Renal cortical epithelial cell (primary cell): ENCODE data around the gene SH2D5. TPM values are rescaled to one million over a fixed set of nuclear protein-coding genes. Genes with fewer than 3 reads are reported as not detected.
"Not testable (repeated sequence)": the region's sequence is repeated elsewhere in the genome, so short reads cannot be mapped to it uniquely, and the experiment has no call there.

Experiments
- DNase-seq: peaks from one replicate; pipeline ENCODE4 v3.0.0-alpha.2; 2011; ENCODE audit warnings: low read depth
- total RNA-seq: library from RNA; depleted of rRNA; stranded (reverse); fragments of >200 nt; gene quantifications from 2 replicates; pipeline ENCODE4 v1.2.3, GENCODE V29; 2014

SH2D5 gene
- total RNA-seq, 1 donor from 2014 or later = 9.0 TPM

DNA sequence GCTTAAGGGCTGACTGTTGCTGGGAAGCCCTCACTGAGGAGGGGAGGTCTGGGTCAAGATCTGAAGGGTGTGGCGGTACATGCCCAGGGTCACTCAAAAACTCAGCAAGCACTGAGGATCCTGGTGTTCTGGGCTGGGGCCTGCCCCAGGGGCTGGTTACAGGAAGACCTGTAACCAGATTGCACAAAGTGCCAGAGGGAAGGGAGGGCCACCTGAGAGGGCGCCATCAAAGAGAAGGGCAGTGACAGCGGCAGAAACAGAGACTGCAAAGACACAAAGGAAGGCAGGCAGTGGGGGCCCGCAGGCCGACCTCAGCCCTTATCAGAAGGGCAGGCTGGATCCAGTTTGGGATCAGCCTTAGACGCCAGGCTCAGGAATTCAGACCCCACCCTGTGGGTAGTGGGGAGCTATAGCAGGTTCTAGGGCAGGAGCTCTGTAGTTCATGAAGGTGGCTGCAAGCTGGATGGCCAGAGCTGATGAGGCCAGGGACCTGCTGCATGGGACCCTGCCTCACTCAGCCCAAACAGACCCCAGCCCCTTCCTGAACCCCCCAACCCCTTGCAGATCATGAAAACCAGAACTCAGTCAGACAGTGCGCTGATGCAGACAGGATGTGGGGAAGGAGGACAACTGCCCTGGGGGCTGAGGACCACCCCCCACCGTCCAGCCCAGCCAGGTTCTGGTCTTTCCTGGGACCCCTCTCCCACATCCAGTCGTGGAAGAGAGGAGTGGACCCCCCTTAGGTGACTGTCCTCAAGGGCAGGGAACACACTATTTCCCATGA, 3.9 kb downstream of the SH2D5 start:
- no peak for DNase-seq

DNA sequence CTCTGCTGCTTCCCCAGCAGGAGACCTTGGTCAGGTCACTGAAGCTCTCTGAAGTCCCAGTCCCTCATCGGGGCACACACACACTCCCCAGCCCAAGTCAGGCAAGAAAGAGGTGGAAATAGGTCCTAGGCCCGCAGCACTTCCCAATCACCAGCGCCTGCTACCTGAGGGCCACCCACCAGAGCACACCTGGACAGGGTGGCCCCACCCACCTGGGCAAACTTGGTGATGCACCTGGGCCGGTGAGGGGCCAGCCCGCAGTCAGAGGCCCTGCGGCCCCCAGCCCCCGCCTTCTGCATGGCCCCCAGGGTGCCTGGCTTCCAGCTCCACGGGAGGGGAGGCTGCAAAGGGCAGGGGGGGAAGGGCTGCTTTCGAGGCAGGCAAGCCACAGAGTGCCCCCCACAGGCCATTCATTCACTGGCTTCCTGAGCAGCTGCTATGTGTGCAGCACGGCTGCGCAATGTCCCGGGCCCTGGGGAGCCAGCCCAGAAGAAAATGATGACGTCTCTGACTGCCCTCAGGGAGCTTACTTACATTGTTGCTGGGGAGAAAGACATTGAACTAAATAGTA, 4.7 kb downstream of the SH2D5 start:
- no peak for DNase-seq

DNA sequence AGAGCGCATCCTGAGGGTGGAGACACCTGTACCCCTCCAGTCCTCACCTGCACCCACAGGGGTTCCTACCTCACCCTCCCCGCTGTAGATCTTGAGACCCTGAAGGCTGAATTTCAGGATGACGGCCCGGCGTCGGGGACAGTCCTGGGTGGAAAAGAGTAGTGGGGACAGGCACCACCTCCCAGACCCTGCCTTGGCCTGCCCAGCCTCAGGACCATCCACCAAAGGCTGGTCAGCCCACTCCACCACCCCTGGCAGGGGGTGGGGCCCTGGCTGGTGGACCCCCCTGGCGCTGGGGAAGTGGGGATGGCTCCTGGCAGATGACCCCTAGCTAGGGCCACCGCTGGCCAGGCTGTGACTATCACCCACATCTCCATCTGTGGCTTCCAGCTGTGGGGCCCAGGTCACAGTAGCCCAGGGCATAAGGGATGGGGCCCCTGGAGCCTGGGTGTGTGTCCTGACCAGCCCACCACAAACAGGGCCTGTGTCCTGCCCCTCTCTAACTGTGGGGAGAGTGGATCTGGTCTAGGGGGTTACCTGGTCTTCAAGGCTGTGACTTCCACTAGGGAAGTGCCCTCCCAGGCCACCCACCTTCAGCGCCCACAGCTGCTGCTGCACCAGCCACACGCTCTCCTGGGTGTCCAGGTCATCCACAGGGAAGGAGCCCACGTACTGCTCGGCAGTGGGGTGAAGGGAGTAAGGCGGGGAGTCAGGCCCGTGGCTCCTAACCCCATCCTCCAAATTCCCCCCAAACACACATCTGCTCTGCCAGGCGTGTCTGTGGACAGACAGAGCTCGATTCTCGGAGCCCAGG, 5.4 kb downstream of the SH2D5 start:
- no peak for DNase-seq

DNA sequence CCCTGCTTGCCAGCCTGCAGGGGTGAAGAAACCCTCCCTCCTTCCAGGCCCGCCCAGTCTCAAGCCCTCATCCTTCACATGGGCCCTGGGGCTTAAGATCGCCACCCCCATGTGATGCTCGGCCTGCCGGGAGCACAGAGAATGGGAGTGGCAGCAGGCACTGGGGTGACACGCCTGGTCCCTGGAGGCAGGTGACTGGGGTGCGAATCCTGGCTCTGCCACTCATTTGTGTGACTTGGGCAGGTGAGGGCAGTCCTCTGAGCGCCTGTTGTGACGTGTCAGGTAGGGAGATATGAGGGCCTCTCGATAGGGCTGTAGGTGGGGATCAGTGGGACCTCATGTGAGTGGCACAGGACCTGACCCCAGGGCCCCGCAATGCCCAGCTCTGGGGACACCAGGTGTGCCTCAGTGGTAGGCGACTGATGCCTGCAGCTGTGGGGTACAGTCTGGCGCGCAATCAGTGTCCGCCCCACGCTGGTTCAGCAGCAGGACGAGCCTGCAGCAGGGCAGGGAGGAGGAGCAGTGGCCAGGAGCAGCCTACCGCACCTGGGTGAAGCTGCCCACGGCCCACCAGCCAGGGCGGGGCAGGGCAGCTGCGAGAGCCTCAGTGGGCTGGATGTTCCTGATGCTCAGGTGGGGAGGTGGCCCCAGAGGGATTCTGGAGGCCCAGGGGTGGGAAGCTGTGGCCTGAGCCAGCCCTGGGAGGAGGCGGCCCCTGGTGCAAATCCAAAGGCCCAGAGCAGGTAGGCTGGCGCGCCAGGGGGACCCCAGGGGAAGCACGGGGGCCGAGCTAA, 6.2 kb downstream of the SH2D5 start:
- no peak for DNase-seq

DNA sequence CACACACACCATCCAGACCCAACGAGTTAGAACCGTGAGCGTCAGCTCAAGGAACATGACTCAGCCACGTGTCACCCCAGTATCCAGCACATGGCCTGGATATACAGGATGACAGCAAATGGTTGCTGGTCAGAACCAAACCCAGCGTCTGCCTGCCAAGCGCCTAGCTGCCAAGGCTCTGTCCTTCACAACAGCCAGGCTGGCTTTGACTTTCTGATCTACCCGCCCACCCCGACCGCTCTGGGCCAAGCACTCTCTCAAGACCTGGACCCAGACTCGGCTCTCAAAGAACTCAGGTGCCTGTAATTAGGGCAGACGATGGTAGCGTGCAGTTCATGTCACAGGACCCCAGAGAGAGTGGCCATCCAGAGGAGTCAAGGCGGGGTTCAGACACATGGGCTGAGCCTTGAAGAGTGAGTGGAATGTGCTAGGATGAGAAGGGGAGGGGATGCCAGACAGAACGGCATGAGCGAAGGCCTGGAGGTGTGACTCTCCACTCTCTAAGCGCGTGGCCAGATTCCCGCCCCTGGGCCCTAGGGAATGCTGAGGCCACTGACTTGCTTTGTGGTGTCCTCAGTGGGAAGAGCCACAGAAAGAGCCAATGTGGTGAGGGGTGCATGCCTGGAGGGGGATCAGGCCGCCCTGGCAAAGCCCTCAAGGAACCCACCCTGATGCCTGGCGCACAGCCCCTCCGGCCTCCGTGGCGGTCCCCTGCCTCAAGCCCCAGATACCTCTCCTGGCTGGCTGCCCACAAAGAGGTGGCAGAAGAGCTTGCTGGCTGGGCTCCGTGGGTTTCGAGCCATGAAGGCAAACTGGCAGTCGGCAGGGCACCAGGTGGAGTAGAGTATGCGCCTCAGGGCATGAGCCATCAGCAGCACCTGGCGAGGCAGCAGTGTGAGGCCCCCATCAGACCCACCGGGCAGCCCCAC, 7.0 kb downstream of the SH2D5 start:
- DNase-seq = peak; percentile 63

DNA sequence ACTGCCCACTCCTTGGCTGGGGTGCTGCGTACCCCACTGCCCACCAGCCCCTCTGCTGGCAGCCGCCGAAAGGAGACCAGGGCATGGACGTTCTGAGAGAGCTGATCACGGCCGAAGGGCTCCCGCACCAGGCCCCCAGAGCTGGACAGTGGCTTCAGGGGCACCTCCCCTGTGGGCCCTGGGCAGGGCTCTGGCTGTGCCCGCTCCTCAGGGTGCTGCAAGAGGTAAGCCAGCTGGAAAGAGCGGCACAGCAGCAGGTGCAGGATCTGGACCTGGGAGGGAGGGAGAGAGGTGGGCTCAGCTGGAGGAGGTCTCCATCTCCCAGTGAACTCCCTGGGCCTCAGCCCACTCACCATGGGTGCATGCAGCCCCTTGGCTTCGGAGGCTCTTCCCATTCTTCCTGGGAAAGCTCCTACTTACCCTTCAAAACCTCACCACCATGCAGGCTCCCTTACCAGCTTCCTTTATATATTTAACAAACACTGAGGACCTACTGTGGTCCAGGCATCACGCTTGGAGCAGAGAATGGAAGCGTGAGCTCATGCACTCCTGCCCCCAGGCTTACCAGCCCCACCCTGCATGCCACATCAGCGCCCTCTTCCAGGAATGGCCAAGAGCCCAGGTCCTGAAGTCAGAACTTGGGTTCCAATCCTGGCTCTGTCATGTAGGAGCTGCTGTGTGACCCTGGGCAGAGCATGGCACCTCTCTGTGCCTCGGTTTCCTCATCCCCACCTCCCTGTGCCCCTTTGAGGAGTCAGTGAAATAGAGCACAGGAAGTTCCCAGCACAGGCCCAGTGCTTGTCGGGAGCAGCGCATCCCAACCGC, 7.9 kb downstream of the SH2D5 start:
- no peak for DNase-seq

DNA sequence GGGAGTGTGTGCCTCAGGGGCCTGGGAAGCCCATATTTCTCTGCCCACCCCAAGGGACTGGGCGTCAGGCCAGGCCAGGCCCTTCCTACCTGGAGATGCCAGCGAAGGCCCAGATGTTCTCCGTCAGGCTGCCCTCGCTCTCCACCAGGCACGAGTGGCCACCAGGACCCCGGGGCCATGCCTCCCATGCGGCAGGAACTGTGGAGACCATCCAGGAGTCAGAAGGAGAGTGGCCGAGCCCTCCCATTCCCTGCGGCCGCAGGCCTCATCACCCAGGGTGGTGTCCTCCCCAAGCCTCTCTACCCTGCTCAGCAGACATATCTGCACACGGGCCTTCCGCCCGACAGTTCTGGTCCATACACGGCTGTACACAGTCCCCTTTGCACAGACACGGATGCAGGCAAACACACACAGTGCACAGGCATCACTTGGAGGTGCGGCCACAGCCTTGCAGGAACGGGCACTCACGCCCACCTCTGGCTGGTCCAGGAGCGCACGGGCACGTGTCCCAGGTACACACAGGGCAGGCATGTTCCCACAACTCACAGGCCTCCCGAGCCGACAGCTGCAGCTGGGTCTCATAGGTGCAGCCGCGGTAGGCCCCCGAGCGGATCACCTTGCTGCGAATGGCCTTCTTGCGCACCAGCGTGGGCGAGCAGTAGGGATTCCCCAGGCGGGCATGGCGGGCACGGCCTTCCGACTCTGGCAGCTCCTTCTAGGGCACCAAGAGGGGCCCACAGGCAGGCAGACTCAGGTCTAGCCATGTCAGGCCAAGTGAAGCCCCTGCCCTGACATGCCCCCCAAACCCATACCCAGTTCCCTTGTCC, 8.8 kb downstream of the SH2D5 start:
- DNase-seq = no peak

DNA sequence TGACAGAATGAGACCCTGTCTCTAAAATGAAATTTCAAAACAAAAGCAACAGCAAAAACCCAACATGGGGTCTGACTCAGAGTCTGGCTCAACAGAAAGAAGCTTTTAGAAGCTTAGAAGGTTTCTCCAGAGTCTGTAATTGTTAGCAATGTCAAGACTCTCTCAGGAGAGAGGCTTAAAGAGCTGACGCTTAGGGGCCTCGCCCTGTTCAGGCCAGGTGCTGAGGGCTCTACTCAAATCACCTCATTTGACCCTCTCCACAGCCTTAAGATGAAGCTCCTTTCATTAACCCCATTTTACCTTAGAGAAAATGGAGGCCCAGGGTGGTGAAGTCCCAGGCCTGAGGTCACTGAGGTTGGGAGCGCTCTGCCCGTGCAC, 9.4 kb downstream of the SH2D5 start:
- DNase-seq = no peak

DNA sequence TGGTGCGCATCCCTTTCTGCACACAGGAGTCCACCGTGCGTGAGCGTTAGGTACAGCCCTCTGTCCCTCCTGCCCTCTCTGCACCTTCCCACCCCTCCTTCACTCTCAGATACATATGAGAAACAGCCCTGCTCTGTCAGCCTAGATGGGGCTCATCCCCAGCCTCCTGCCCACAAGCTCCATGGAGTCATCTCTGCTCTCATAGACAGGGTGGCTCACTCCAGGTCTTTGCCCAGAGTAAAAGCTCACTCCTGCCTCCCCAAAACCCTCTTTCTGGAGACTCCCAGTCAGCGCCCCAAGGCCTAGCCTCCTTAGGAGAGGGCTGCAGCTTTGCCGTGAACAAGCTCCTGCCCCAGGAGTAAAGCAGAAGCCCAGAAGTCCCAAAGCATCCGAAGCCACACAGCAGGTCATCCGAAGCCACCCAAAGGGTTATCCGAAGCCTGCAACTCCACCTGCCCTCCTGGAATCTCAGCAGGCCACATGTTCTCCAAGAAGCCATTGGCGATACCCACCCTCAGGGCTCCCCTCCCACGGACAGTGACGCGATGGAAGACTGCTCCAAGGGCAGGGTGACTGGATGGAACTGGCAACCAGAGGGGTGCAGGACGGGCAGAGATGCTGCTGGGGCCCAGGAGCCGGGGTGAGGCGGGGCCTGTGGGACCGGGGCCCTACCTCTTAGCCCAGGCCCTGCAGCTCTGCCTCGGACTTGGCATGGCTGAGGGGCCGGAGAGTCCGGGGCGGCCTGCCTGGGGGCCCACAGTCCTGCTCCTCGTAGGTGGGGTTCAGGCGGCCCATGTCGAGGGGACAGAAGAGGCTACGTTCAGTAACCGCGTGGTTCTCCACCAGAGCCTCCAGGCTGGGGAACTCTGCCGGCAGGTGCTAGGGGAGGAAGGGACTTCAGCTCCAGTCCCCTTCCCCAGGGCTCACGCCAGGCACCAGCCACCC, 11.1 kb downstream of the SH2D5 start:
- DNase-seq = no peak

DNA sequence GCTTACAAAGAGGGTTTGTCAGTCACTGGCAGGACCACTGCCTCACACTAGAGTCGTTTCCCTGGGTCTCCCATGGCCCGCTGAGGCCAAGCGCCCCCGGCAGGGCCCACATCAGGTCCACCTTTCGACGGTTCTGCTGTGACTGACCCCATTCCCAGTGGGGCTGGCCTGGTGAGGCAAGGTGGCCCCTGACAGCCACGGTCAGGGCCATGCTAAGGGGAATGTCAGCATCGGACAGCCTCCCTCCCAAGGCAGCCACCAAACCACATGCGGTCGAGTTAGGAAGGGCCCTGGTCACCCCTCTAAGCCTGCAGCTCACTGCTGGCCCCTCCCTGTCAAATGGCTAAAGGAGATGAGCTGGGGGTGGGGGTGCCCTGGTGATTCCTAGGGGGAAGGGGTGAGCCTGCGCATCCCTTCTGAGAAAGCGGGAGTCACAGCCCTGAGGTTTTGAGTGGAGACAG, 11.8 kb downstream of the SH2D5 start:
- DNase-seq = no peak

DNA sequence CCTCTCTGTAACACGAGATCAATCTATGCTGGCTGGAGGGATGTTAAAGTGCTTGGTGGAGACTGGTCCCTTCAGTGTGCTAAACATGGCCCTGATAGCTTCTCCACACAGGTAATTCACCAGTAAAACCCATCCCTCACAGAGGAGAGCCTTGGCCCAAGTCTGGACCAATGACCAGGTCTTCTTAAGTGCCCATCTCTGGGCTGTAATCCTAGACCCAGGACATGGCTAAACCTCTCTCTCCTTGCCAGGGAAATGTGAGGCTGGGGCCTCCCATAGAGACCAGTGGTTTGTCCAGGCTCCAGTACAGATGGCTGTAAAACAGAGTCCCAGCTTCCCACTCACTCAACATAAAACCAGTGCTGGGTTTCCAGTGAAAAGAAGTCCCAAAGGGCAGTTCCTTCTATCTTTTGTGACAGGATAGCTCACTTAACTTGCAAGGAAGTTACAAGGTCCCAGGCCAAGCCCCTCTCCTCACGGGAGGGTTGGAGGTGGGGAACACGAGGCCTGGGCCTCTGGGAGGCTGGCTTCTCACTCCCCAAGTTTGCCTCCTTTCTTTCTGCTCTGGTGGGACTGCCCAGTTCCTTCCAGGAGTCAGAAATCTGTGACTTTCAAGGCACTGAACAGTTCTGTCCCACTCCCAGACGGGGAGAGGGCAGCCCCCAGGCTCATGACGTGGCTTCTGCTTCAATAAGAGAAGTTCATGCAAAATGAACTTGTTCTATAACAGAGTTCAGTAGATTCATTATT, 12.5 kb downstream of the SH2D5 start:
- DNase-seq = no peak

DNA sequence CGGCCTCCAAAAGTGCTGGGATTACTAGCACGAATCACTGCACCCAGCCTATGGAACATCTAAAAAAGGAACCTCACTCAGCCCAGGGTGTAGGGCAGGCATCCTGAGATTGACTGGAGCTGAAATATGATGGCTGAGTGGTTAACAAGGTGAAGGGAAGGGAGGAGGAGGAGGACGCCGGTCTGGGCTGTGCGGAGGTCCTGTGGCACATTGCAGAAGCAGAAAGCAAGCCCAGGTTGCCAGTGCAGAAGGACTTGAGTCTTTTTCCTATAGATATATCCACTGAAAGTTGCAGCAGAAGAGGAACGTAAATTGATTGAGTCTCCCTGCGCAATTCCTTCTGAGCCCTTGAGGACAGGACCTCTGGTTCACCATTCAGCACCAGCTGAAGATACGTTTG, 13.2 kb downstream of the SH2D5 start:
- DNase-seq = no peak

DNA sequence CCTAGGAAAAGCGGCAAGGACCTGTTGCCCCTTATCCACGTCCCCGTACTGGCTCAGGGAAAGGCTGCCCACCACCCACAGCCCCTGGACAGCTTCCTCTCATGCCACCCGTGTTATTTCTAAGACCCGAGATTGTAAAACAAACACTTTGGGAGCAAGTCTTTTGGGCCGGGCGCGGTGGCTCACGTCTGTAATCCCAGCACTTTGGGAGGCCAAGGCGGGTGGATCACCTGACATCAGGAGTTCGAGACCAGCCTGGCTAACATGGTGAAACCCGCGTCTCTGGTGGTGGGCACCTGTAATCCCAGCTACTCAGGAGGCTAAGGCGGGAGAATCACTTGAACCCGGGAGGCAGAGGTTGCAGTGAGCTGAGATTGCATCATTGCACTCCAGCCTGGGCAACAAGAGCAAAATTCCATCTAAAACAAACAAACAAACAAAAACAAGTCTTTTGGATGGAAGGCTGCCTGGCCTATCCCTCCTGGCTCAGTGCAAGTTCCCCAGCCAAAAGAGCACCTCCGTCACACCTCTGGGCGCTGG, 14.1 kb downstream of the SH2D5 start:
- not testable (repeated sequence) for DNase-seq

DNA sequence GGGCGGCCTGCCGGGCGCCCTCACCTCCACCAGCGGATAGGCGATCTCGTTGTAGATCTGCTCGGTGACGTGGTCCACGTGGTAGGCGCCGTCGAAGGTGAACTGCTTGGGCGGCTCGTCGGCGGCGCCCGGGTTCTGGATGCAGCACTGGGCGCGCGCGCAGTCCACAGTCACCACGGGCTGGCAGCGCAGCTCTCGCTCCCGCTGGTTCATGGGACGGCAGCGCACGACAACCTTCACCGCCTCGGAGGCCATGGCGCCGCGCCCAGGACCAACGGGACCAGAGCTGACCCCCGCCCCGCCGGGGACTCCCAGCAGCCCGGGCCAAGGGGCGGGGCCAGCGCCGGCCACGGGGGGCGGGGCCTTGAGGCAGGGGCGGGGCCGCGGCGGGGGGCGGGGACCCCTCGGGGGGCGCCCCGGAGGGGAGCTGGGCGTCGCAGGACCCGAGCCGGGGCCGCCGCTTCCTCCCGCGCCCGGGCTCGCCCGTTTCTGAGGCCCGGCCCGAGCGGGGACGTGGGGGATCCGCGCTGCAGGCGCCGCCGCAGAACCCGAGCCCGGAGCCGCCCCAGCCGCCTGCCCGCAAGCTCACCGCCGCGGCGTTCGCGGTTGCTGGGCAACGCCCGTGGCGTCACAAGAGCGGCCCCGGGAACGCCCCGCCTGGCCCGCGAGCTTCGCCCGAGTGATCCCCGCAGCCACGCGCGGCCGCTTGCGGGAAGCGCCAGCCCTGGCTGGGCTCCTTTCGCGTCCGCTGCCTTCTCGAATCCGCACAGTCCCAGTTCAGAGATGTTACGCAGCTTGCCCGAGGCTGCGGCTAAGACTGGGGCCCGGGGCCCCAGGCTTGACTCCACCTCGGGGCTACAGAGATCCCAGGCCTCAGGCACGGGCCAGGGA, 14.8 kb downstream of the SH2D5 start, which contains the start of gene KIF17:
Gene KIF17, minus strand, starts transcription at position 556 of the 891 bp plus-strand sequence. Its CDS starts 301 bp downstream, at position 255.
- peak; percentile 61 for DNase-seq

DNA sequence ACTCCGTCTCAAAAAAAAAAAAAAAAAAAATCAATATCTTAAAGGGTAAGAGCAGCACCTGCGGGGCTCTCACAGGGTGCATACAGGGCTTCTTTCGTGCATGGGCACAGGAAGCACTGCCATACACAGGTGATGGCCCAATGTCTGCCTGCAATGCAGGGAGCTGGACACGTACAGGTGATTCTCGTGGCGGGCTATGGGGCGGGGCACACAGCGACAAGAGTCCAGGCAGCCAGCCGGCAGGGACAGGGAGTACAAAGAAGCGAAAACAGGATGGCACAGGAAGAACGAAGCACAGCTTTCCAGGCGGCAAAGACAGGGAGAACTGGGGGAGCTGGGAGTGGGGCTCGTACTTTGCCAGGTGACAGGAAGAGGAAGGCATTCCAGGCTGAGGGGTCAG, 16.3 kb downstream of the SH2D5 start:
- no peak for DNase-seq

DNA sequence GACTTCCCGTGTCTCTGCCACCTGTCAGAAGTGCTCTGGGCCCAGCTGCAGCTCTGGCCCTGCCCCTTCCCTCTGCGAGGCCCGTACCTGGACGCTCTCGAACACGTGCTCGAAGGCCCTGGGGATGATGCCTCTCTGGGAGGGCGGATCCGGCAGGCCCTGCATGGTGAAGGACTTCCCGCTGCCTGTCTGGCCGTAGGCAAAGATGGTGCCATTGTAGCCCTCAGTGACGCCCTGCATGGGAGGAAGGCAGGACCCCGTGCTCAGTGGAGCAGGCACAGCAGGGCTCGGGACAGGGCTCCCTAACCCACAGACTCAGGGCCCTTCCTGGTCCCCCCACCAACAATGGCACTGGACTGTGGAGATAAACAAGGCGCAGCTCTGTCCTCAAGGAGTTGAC, 17.1 kb downstream of the SH2D5 start:
- no peak for DNase-seq
